KMS-11 (cell line): Measurements from ENCODE around the gene RTL10.

Source experiments
- H2AFZ ChIP-seq: fragments of 200-600 bp; sonication (generic); 2 replicates; pipeline ENCODE4 v1.6.1; 2016; ENCODE audit warnings: antibody characterized with exemption, mixed run types, low read depth
- H3K27ac ChIP-seq: fragments of 200-600 bp; sonication (generic); 2 replicates; pipeline ENCODE4 v1.6.1; 2016; ENCODE audit warnings: mild to moderate bottlenecking, mixed run types
- H3K27me3 ChIP-seq: fragments of 200-600 bp; sonication (generic); 2 replicates; pipeline ENCODE4 v1.6.1; 2017; ENCODE audit warnings: mild to moderate bottlenecking, low read depth, mixed run types, moderate library complexity; ENCODE audit not compliant: insufficient read depth
- H3K36me3 ChIP-seq: fragments of 200-600 bp; sonication (generic); 2 replicates; pipeline ENCODE4 v1.6.1; 2017; ENCODE audit warnings: mild to moderate bottlenecking, mixed run types; ENCODE audit not compliant: insufficient read depth
- H3K4me1 ChIP-seq: fragments of 200-600 bp; sonication (generic); 2 replicates; pipeline ENCODE4 v1.6.1; 2016; ENCODE audit warnings: mild to moderate bottlenecking, low read depth, mixed run types; ENCODE audit not compliant: poor library complexity, severe bottlenecking
- H3K4me2 ChIP-seq: fragments of 200-600 bp; sonication (generic); 2 replicates; pipeline ENCODE4 v1.7.0; 2016; ENCODE audit warnings: mild to moderate bottlenecking, mixed run types
- H3K4me3 ChIP-seq: fragments of 200-600 bp; sonication (generic); IDR thresholded peaks from 2 replicates; pipeline ENCODE4 v1.6.1; 2017; ENCODE audit warnings: low read depth, low read length, mixed read lengths; ENCODE audit not compliant: insufficient read depth
- H3K79me2 ChIP-seq: fragments of 200-600 bp; sonication (generic); 2 replicates; pipeline ENCODE4 v1.6.1; 2016; ENCODE audit warnings: low read depth, mixed run types; ENCODE audit not compliant: insufficient read depth
- H3K9ac ChIP-seq: fragments of 200-600 bp; sonication (generic); 2 replicates; pipeline ENCODE4 v1.6.1; 2016; ENCODE audit warnings: mild to moderate bottlenecking, mixed run types
- H4K20me1 ChIP-seq: fragments of 200-600 bp; sonication (generic); 2 replicates; pipeline ENCODE4 v1.6.1; 2016; ENCODE audit warnings: mild to moderate bottlenecking, mixed run types; ENCODE audit not compliant: insufficient read depth
- CTCF ChIP-seq: fragments of 200-600 bp; sonication (generic); conservative IDR thresholded peaks from 2 replicates; pipeline ENCODE4 v1.6.1; 2017; ENCODE audit warnings: low read depth, mild to moderate bottlenecking, antibody characterized with exemption, low read length, moderate library complexity, mixed read lengths

RTL10 gene

DNA sequence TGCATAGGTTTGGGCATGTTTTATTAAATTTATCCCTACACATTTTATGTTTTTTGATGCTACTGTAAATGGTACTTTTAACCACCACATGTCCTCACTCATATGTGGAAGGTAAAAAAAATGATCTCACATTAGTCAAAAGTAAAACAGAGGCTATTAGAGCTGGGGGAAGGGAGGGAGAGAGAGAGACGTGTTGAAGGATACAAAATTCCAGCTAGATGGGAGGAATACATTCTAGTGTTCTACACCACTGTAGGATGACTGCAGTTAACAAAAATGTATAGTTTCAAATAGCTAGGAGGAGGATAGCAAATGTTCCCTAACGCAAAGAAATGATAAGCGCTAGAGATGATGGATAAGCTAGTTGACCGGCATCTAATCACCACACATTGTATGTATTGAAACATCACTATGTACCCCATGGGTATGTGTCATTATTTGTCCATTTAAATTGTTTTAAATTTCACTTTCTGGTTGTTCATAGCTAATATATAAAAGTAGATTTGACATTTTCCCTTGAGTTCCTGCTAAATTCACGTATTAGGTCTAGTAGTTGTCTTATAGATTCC, 9.9 kb upstream of the RTL10 start:
- no peak overlapping the region for H3K4me3 ChIP-seq
- H3K36me3 ChIP-seq, result no peaks in the 10 kb centered on the region
- no peak for TF ChIP-seq CTCF
- H3K4me2 ChIP-seq, result no peak overlapping the region
- no peak overlapping the region for H3K27ac ChIP-seq
- H3K27me3 ChIP-seq, result no peaks in the 10 kb centered on the region
- no peak overlapping the region for H2AFZ ChIP-seq
- H3K4me1 ChIP-seq, result no peaks in the 10 kb centered on the region
- no peaks in the 10 kb centered on the region for H4K20me1 ChIP-seq
- H3K79me2 ChIP-seq, result no peaks in the 10 kb centered on the region
- H3K9ac ChIP-seq, result no peak overlapping the region

DNA sequence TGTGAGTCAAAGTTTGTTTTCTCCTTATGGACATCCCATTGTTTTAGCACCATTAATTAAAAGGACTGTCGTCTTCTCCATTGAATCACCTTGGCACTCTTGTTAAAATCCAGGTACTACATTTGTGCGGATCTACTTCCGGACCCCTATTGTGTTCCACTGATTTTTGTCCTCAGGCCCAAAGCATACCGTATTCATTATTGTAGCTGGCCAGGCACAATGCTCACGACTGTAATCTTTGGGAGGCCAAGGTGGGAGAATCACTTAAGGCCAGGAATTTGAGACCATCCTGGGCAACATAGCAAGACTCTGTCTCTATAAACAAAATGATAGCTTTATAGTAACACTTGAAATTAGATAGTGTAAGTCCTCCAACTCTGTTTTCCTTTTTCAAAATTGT, 8.9 kb upstream of the RTL10 start:
- Histone ChIP-seq H3K4me1 (no peaks in the 10 kb centered on the region), H3K4me2 (no peak overlapping the region), H3K27me3 (no peaks in the 10 kb centered on the region), H3K36me3 (no peaks in the 10 kb centered on the region), H4K20me1 (no peaks in the 10 kb centered on the region), H3K79me2 (no peaks in the 10 kb centered on the region), H3K4me3 (no peak overlapping the region), H2AFZ (no peak overlapping the region), H3K27ac (no peak overlapping the region), H3K9ac (no peak overlapping the region)
- no peak for TF ChIP-seq CTCF

- Histone ChIP-seq H3K4me1 (no peaks in the 10 kb centered on the region), H3K27me3 (no peaks in the 10 kb centered on the region), H3K9ac (no peak overlapping the region), H4K20me1 (no peaks in the 10 kb centered on the region), H3K27ac (no peak overlapping the region), H3K4me3 (no peak overlapping the region), H3K4me2 (no peak overlapping the region), H3K36me3 (no peaks in the 10 kb centered on the region), H3K79me2 (no peaks in the 10 kb centered on the region), H2AFZ (no peak overlapping the region)
- TF ChIP-seq CTCF, result no peak
Measured at GRCh38 chr22:19862619-19863246, 8.1 kb upstream of the RTL10 start.

- Histone ChIP-seq H3K79me2 (peaks cover 20% of the 10 kb centered on the region; the same call in 1 of the 2 replicates), H3K4me3 (no peak overlapping the region), H2AFZ (no peak overlapping the region), H3K4me1 (peaks cover 10% of the 10 kb centered on the region), H3K36me3 (no peaks in the 10 kb centered on the region), H3K27me3 (no peaks in the 10 kb centered on the region), H3K27ac (no peak overlapping the region), H3K9ac (no peak overlapping the region), H4K20me1 (no peaks in the 10 kb centered on the region), H3K4me2 (no peak overlapping the region)
- no peak for TF ChIP-seq CTCF
Measured at GRCh38 chr22:19859861-19860510, 5.3 kb upstream of the RTL10 start.
